GM19468 (cell line): ENCODE data around the gene MCRIP1.
A peak's percentile ranks its signal among the peaks of the same experiment; 100 is the strongest.
"Not testable (repeated sequence)": the region's sequence is repeated elsewhere in the genome, so short reads cannot be mapped to it uniquely, and the experiment has no call there.

Source experiments
- ATAC-seq: cut with Tn5 transposase; IDR thresholded peaks from one replicate; pipeline ENCODE4 v1.9.1; 2021; ENCODE audit warnings: mild to moderate bottlenecking, moderate library complexity, moderate number of reproducible peaks; ENCODE audit not compliant: unreplicated experiment; ENCODE audit errors: extremely low read depth

Gene MCRIP1

DNA sequence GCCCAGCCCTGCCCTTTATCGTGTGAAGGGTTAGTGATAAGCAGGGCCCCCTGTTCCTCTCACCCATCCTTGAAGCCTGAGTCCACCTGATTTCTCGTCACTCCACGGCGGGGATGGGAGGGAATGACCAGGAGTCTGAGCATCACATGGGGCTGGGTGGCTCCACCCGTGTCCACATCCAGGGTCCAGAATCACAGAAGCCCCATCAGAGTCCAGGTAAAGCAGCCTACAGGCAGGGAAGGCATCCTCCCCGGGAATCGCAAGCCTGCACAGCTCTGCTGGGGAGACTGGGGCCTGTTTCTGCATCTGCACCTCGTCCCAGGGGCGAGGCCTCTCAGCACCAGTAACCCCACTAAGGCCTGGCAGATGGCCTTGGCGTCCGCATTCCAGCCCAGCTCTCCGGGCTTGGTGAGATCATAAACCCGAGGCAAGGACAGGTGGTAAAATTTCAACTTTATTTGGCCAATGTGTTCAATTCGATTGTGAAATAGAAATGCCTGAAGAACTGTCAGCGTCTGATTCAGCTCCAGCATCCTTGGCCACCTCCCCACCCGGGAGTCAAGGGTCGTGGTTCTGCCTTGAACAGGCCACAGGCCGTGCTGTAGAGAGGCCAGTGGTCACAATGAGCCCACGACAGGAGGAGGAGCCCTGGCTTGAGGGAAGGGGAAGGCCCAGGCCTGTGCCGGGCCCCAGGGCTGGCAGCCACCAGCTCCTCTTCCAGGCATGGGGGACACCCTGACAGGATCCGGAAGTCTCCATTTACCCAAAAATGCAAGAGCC lies 9.8 kb upstream of the MCRIP1 start:
- ATAC-seq, result no peak

DNA sequence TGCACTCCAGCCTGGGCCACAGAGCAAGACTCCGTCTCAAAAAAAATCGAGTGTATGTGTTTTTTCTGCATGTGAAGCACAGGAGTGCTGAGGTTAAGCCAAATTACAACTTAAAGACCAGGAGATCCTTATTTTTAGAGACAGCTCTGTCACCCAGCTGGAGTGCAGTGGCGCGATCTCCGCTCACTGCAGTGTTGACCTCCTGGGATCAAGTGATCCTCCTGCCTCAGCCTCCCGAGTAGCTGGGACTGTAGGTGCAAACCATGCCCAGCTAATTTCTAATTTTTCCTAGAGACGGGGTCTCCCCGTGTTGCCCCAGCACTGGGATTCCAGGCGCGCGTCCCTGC lies 9.3 kb upstream of the MCRIP1 start:
- ATAC-seq, result no peak

DNA sequence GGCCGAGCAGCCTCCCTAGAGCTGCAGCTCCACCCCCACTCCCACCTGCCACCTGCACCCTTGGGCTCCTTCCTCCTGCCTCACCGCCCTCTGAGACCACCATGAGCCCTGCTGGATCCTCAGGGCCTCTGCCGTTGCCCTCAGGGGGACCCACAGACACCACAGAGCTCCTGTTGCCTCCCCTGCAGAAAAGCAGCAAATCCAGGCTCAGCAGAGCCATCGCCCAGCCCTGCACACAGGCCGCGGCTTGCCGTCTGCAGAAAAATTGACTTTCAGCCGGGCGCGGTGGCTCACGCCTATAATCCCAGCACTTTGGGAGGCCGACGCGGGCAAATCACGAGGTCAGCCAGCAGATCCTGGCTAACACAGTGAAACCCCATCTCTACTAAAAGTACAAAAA lies 8.8 kb upstream of the MCRIP1 start:
- no peak for ATAC-seq

DNA sequence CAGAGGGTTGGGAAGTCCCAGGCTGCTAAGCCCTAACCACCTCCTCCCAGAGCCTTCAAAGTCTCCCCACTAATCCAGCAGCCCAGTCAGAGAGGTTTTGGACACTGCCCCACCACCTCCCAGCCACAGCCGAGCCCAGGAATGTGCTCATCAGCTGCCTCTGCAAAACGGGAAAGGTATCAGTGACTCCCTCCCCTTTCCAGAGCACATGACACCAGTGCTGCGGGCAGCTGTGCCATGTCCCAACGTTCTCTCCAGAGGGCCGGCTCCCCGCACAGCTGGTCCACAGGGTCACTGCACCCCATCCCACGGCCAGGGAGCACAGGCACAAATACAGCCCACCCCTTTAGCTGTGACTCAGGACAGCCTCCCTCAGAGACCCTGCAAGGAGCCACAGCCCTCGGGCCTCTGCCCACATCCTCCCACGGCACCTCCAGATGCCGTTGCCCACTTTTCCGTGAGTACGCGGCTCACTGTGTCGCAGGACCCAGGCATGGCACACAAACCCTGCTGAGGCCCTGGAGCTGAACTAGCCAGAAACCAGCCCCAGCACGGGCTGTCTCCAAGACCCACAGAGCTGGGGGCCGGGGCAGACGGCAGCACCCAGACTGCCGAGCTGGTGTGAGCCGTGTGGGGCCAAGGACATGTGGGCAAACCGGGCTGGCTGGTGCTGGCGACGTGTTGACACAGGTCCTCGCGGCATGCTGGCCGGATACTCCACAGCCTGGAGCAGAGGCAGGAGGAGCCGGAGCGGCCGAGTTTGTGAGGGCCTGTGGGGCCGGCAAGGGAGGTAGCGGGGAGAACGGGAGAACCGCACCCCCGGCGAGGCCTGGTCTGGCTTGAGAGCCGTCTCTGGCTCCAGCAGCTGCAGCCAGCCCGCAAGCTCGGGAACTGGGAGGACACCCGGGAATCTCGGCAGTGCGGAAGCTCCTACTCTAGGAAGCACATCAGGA lies 8.0 kb upstream of the MCRIP1 start:
- ATAC-seq, result no peak

GRCh38 chr17:81840059-81840458 lies 7.0 kb upstream of the MCRIP1 start:
- ATAC-seq, result not testable (repeated sequence)

DNA sequence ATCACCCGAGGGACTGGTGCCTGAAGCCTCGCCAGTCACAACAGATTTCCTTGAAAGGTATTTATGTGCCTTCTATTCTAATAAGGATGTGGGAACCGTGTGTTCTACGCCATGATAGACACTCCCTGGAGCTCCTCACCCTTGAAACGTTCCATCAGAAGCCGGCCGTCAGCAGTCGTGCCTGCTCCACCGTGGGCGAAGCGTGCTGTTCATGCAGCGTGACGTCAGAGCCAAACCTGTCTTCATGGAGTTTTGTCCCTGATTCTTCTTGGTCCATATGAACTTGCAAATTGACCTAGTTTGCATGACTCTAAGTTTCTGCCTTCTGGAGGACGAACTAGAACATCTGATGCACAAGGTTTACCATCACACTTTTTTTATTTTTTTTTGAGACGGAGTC lies 6.2 kb upstream of the MCRIP1 start:
- no peak for ATAC-seq

GRCh38 chr17:81838753-81839255 lies 5.7 kb upstream of the MCRIP1 start:
- no peak for ATAC-seq

DNA sequence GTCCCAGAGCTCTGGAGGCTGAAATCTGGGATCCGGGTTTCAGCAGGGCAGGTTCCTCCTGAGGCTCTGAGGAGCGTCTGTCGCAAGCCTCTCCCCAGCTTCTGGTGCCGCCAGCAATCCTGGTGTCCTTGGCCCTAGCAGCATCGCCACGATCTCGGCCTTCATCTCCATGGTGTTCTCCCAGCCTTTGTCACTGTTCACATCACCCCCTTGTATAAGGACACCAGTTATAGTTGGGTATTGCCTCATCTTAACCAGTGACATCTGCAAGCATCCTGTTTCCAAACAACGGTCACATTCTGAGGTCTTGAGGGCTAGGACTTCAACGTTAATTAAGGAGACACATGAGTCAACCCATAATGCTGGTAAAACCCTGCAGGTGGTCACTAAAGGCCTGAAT lies 4.5 kb upstream of the MCRIP1 start:
- ATAC-seq, result no peak

- ATAC-seq, result no peak
These were observed 1.8 kb upstream of the MCRIP1 start, which contains the start of gene PPP1R27 for GRCh38 chr17:81834831-81835267. Gene PPP1R27, minus strand, starts transcription at chr17:81835050. Its CDS starts 97 bp downstream, at chr17:81834953.

DNA sequence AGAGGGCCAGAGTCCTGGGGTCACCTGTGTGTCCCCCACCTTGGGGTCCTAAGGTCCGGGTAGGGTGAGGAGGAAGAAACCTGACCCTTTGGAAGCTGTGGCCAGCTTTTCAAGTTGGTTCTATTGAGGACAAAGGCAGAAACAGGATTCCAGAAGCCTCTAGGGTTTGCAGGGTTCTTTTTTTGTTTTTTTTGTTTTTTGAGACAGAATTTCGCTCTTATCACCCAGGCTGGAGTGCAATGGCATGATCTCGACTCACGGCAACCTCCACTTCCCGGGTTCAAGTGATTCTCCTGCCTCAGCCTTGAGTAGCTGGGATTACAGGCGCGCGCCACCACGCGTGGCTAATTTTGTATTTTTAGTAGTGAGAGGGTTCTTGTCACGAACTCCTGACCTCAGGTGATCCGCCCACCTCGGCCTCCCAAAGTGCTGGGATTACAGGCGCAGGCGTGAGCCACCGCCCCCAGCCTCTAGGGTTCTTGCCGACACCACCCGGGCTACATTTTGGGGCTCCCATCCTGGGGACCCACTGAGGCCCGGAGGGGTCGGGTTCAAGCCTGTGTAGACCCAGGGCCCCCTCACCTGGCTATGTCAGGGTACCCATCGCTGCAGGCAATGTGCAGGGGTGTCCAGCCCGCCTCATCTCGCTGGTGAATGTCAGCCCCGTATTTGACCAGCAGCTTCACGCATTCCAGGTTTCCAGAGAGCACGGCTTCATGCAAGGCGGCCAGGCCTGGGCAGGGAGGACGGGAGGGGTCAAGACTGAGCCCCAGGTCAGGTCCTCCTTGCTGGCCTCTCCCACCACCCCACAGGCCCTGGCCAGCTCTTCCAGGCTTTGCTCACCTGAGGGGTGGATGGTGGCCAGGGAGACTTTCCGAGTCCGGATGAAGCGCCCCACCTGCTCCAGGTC lies 1.1 kb upstream of the MCRIP1 start:
- ATAC-seq, result no peak

DNA sequence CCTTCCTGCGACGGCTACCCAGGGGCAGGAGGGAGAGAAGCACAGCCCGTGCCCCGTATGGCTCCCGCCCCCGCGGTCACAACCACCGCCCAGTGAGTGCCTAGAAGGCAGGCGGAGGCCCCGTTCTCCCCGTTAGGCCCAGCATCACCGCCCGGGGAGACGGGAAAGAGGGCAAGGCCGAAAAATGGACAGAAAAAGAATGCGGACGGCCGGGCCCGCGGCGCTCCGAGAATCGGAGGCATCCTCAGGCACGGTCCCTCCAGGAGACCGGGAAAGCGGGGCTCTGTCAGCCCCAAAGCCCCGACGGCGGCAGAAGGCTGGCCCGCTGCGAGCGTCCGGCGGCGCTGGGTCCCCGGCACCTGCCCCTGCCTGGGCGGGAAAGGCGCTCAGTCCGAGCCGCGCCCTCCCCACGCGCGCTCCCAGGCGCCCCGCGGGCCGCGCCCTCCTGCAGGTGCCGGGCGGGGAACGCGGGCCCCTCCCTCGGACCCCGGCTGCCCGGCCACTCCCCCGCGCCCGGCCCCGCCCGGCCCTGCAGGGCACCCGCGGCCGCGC lies 407 bp downstream of the MCRIP1 start:
- ATAC-seq, result peak; percentile 31

GRCh38 chr17:81831957-81832607 lies 1.0 kb downstream of the MCRIP1 start:
- no peak for ATAC-seq

DNA sequence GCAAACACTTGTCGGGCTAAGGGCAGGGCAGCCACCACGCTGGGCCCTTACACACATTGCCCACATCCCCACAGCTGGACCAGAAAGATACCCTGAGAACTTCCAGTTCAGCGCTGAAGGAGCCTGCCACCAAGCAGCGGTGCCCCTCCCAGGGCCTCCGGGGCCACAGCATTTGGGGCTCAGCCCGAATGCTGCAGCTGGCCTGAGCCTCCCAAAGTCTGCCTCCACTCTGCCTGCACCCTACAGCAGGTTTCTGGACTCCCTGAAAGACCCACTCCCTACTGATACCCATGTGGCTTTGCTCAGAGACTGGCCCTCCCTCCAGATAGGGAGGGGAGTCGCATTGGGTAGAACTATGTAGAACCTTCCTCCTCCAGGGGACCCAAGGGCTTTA lies 1.5 kb downstream of the MCRIP1 start:
- no peak for ATAC-seq

DNA sequence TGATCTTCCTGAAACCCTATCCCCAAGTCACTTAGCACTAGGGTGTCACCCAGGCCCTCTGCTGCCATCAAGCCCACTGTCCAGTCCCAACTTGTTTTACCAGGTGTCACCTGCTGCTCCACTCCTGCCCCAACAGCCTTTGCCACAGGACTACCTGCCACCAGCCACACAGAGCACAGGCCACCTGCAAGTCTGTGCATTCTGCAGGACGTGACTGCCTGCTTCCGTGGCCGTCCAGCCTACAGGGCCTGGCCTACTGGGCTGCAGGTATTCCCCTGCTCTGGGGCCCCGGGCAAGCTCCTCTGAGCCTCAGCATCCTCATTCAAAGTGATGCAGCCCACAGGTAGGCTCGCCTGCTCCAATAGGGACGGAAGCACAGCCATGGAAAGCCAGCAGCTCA lies 3.2 kb downstream of the MCRIP1 start:
- ATAC-seq, result no peak

DNA sequence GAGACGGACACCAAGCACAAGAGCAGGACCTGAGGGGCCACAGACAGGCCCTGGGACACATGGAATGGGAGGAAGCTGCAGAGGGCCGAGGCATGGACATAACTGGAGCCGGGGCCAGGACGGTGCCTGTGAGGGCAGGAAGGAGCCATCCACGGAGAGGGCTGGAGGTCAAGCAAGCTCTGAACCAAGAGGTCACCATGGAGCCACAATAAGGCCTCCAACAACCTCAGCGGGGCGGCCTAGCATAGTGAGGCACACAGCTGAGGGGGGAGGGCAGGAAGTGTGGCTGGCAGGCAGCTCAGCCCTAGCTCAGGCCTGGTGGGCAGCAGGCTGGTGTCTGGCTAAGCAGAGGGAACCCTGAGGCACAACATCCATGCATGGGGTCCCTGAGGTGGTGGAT lies 4.4 kb downstream of the MCRIP1 start:
- no peak for ATAC-seq

- ATAC-seq, result no peak
These were observed 7.1 kb downstream of the MCRIP1 start for GRCh38 chr17:81825841-81826466.

- ATAC-seq, result no peak
These were observed 8.5 kb downstream of the MCRIP1 start for GRCh38 chr17:81824595-81824994.

GRCh38 chr17:81823820-81824550 lies 9.1 kb downstream of the MCRIP1 start:
- ATAC-seq, result no peak
